GM12864 (cell line): Measurements from ENCODE around the gene FAM83F.
"Not testable (repeated sequence)": the region's sequence is repeated elsewhere in the genome, so short reads cannot be mapped to it uniquely, and the experiment has no call there.

ENCODE experiments used
- DNase-seq: peaks from one replicate; pipeline ENCODE4 v3.0.0-alpha.2; 2011; ENCODE audit warnings: low read depth
- H3K4me3 ChIP-seq: 2 replicates; pipeline ENCODE4 v1.5.1; 2011; ENCODE audit warnings: mild to moderate bottlenecking, low read depth, low read length, control low read depth
- CTCF ChIP-seq: IDR thresholded peaks from 2 replicates; pipeline ENCODE4 v1.5.1; 2011; ENCODE audit warnings: low read depth, mild to moderate bottlenecking, moderate library complexity, low read length, control low read depth, inconsistent platforms; ENCODE audit errors: missing control alignments

FAM83F gene

GRCh38 chr22:40024201-40025061 is 29.7 kb downstream of the FAM83F start:
- DNase-seq = peak; percentile 13
- TF ChIP-seq CTCF = peak; percentile 96
- no peak overlapping the region for H3K4me3 ChIP-seq

GRCh38 chr22:40025062-40025379 is 30.3 kb downstream of the FAM83F start:
- DNase-seq, H3K4me3 ChIP-seq: not testable (repeated sequence)

- no peak for DNase-seq
- TF ChIP-seq CTCF = no peak
Observed at GRCh38 chr22:40025856-40026255, 31.1 kb downstream of the FAM83F start.

GRCh38 chr22:40026641-40027040 is 31.9 kb downstream of the FAM83F start:
- no peak overlapping the region for H3K4me3 ChIP-seq
- TF ChIP-seq CTCF = no peak
- no peak for DNase-seq

More at GRCh38 chr22:40025856-40026255, 31.1 kb downstream of the FAM83F start:
- H3K4me3 ChIP-seq = no peak overlapping the region

- no peak overlapping the region for H3K4me3 ChIP-seq
- no peak for TF ChIP-seq CTCF
Observed at GRCh38 chr22:40027191-40028097, 32.7 kb downstream of the FAM83F start.

GRCh38 chr22:40028098-40028425 is 33.3 kb downstream of the FAM83F start:
- no peak overlapping the region for H3K4me3 ChIP-seq
- no peak for DNase-seq
- TF ChIP-seq CTCF = no peak

More at GRCh38 chr22:40027191-40028097, 32.7 kb downstream of the FAM83F start:
- no peak for DNase-seq

GRCh38 chr22:40029189-40029890 is 34.6 kb downstream of the FAM83F start:
- TF ChIP-seq CTCF = no peak
- no peak for DNase-seq
- no peak overlapping the region for H3K4me3 ChIP-seq
